GM04504 (cell line): ENCODE measurements around the gene MAP3K9.

Experiments used
- DNase-seq: peaks from one replicate; pipeline ENCODE4 v3.0.0-alpha.2; 2012; ENCODE audit warnings: low read depth

MAP3K9 gene

DNA sequence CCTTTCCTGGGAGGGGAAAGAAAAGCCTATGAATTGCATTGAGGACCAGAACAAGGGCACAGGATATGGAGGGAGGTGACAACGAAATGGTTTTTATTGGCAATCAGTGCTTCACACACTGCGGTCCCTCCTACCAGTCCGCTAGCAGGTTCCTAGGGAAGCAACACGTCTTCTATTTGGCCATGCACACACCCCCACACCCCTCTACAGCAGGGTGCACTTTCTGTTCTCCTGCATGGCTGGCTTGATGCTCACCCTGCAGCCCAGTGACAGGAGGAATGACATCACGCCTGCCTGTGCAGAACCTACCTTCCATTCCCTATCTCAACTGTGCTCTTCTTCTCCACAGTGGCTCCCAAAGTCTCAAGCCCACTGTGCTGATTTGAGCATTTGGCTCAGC, 109.7 kb downstream of the MAP3K9 start:
- DNase-seq, result no peak

DNA sequence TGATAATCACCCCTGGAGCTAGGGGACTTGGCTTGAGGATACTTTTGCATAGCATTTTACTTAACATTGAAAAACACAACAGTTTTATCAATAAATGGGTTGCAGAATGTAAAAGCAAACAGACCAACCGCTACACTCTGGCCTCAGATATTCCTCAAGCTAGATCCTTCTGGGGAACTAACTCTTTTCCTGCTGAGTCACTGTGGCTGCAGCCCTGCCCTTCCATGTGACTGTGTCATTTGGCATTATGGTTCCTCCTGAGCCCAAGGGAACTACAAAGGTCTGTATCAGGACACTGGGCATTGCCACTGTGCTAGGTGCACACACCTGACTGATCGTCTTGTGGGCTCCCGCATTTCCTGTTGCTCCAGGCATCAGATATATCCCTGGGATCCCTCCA, 111.0 kb downstream of the MAP3K9 start:
- DNase-seq, result no peak

DNA sequence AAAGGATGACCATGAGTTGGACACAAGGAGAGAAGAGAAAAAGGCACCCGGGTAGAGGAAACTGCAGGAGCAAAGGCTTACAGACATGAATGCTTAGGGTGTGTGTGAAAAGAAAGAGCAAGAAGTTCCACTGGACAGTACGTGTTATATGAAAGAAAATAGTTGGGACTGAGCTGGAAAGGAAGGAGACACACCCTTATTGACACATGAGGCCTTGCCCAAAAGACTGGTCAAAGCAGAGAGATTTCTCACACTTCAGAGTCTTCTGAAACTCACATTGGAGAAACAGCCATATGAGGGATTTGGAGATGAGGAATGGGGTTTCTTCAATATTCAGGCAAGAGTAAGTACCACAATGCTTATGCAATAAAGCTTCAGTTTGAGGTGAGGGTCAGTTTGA, 111.6 kb downstream of the MAP3K9 start:
- no peak for DNase-seq

- DNase-seq, result no peak
Measured at GRCh38 chr14:70696026-70696425, 113.3 kb downstream of the MAP3K9 start.

- no peak for DNase-seq
Measured at GRCh38 chr14:70692210-70692609, 117.1 kb downstream of the MAP3K9 start.

DNA sequence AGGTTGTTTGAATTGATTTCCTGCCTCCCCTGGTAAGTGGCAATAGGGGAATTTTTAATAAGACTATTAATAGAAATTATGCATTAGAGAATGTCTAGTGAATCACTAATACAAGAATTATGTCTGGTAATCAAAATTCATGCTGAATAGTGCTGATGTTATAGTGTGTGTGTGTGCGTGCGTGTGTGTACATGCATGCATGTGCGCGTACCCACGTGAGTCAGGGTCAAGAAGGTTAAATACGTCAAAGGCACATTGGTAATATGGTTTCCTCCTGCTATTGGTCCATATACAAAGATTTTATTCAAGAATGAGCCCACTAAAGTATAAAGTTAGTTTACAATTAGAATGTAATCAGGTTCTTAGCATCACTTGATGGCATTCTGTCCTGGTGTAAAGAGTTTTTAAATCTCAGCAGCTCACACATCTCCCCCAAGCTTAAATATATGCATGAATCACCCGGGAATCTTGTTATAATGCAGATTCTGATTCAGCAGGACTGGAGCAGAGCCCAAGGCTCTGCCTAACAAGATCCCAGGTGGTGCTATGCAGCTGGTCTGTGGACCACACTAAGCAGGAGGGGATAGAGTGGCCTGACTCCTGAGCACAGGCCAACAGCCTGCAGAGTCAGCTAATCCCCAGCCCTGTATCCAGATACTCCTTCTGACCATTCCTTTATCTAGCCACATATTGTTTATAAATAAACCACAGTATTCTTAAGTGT, 123.7 kb downstream of the MAP3K9 start:
- DNase-seq, result no peak

DNA sequence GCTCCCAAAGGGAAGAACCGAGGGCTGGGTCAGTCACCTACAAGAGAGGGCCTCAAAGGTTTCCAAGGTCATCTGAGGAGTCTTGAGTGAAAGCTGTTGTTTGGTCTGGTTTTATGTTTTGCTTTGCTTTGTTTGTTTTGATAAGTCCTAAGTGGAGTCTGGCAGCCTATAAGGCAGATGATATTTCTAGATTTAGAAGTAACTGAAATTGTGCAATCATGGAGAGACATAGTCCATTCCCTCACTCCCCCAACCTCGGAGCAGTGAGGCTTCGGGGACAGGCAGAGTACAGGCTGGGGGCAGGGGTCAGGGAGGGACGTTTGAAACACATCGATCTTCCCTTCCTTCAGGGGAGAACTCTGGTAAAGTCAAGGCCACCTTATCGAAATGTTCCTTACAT, 125.3 kb downstream of the MAP3K9 start:
- no peak for DNase-seq

- no peak for DNase-seq
Measured at GRCh38 chr14:70680748-70681147, 128.6 kb downstream of the MAP3K9 start.

- DNase-seq, result no peak
Measured at GRCh38 chr14:70677341-70677740, 132.0 kb downstream of the MAP3K9 start.
